ENCODE results near the gene FBXO42.
A peak's percentile ranks its signal among the peaks of the same experiment; 100 is the strongest.

FBXO42 gene

GRCh38 chr1:16351994-16352841 lies at the start of gene FBXO42:
Gene FBXO42 (minus strand): TSS chr1:16352480. CDS start chr1:16315418, 37,062 bp downstream.
- DNase-seq (ENCODE audit: insufficient read length, low spot score): peak; percentile 89
- FAIRE-seq: peak; percentile 85

- FAIRE-seq (no peak), DNase-seq (ENCODE audit: insufficient read length, low spot score) (no peak)
Observed at GRCh38 chr1:16398371-16398953, 46.2 kb upstream of the FBXO42 start.

GRCh38 chr1:16397120-16397519 lies 44.8 kb upstream of the FBXO42 start:
- FAIRE-seq: no peak

GRCh38 chr1:16396591-16396990 lies 44.3 kb upstream of the FBXO42 start:
- no peak for DNase-seq (ENCODE audit: insufficient read length, low spot score)
- no peak for FAIRE-seq

More at GRCh38 chr1:16397120-16397519, 44.8 kb upstream of the FBXO42 start:
- no peak for DNase-seq (ENCODE audit: insufficient read length, low spot score)

GRCh38 chr1:16394977-16395376 lies 42.7 kb upstream of the FBXO42 start:
- no peak for DNase-seq (ENCODE audit: insufficient read length, low spot score)
- no peak for FAIRE-seq

GRCh38 chr1:16393570-16394521 lies 41.6 kb upstream of the FBXO42 start:
- no peak for FAIRE-seq

DNA sequence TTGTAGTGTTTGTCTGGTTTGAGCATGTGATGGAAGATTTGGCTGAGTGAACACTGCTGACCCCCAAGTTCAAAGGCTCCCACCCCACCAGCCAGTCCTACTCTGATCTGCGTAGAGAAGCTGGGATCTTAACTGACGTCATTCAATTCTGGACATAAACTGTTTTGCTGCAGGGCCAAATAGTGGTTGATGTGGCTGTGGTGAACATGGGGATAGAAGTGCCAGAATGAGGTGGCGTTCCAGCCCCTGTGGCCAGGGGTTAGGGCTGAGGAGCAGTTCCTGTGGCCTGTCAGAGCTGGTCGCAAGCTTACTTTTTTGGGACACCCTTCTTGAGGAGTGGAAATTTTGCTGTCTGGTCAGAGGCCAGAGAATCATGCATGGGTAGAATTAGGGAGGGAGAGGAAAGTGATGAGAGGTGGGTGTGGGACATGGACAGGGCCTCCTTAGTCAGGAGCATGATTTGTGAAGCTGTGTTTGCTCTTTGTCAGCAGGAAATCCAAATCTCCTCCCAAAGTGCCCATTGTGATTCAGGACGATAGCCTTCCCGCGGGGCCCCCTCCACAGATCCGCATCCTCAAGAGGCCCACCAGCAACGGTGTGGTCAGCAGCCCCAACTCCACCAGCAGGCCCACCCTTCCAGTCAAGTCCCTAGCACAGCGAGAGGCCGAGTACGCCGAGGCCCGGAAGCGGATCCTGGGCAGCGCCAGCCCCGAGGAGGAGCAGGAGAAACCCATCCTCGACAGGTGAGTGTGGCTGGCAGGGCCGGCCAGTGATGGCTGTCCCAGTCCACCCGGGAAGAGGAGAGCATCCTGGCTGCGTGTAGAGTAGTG lies 40.7 kb upstream of the FBXO42 start:
- FAIRE-seq: no peak
- DNase-seq (ENCODE audit: insufficient read length, low spot score): no peak

More at GRCh38 chr1:16393570-16394521, 41.6 kb upstream of the FBXO42 start:
- no peak for DNase-seq (ENCODE audit: insufficient read length, low spot score)

DNA sequence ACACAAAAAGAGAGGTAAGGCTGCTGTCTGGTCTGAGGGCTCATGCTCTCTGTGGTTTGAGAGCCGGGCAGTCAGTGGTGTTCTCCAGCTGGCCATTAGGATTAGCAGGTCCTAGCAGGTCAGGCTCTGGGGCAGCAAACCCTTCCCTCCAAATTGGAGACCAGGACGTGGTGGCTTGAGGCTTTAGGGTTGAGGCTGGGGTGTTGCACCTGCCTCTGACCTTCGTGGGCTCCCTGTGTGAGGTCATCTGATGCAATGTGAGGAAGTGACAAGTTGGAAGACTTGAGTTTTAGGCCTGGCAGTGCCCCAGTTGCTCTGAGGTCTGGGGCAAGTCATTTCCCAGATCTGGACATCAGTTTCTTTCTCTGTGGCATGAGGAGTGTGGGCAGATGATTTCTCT lies 39.1 kb upstream of the FBXO42 start:
- FAIRE-seq (no peak), DNase-seq (ENCODE audit: insufficient read length, low spot score) (no peak)

- DNase-seq (ENCODE audit: insufficient read length, low spot score) (no peak), FAIRE-seq (peak; percentile 86)
Observed at GRCh38 chr1:16387201-16388188, 35.2 kb upstream of the FBXO42 start.

GRCh38 chr1:16386454-16387113 lies 34.3 kb upstream of the FBXO42 start:
- FAIRE-seq: no peak
- no peak for DNase-seq (ENCODE audit: insufficient read length, low spot score)

DNA sequence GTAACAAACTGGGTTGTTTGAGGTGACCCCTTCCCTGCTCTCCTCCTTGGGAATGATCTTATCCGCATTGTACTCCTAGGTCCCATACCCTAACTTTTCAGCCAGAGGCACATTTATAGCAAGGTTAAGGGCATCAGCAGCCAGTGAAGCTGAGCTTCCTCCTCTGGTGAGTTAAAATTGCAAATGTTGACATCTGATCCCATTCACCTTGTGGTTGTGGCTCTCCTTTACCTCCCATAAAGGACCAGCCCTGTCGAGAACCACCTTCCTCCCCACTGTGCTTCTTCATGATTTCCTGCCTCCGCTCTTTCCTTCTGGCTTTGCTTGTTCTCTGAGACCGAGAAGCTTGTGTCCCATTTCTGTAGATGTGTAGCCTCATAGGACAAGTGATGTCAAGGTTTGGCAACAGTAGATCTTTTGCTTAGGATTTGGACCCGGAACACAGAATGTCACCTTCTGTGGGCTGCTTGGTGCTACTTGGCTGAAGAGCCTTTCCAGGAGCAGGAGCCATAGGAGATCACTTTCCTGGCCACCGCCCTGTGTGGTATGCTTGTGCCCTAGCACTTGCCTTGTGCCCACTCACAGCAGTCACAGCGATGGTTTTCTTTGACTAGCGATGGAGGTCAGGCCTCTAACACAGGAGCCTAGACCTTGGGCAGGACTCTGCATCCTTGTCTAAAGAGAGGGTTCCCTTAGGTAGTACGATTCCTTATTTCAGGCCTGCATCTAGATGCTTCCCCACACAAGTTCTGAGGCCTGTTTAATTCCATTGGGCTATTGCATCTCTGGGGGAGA lies 33.6 kb upstream of the FBXO42 start:
- no peak for DNase-seq (ENCODE audit: insufficient read length, low spot score)
- FAIRE-seq: no peak

DNA sequence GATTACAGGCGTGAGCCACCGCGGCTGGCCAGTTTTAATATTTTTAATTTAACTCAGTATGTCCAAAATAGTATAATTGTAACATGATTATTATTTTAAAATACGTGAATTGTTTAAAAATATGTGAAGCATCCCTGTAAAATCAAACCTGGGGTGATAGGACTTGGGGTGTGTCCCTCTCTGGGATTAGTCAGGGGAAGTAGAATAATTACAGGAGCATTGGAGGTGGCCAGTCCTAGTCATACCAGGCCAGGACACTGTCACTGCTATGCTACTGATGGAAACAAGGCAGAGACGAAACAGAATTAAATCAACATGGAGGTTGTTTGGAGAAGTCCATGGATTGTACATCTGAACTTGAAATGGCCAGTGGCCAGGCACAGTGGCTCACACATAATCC lies 31.6 kb upstream of the FBXO42 start:
- DNase-seq (ENCODE audit: insufficient read length, low spot score) (no peak), FAIRE-seq (no peak)

DNA sequence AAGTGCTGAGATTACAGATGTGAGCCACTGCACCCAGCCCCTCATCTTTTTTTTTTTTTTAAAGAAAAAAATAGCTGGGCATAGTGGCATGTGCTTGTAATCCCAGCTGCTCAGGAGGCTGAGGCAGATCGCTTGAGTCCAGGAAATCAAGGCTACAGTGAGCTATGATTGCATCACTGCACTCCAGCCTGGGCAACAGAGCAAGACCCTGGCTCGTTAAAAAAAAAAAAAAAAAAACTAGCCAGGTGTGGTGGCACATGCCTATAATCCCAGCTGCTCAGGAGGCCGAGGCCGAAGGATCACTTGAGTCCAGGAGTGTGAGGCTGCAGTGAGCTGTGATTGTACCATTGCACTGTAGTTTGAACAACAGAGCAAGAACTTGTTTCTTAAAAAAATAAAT lies 28.6 kb upstream of the FBXO42 start:
- DNase-seq (ENCODE audit: insufficient read length, low spot score) (no peak), FAIRE-seq (no peak)

- DNase-seq (ENCODE audit: insufficient read length, low spot score) (no peak), FAIRE-seq (no peak)
Observed at GRCh38 chr1:16378443-16378842, 26.2 kb upstream of the FBXO42 start.

- no peak for FAIRE-seq
- no peak for DNase-seq (ENCODE audit: insufficient read length, low spot score)
Observed at GRCh38 chr1:16376971-16377370, 24.7 kb upstream of the FBXO42 start.

GRCh38 chr1:16375521-16376340 lies 23.5 kb upstream of the FBXO42 start:
- DNase-seq (ENCODE audit: insufficient read length, low spot score) (no peak), FAIRE-seq (no peak)

GRCh38 chr1:16374266-16374665 lies 22.0 kb upstream of the FBXO42 start:
- FAIRE-seq (no peak), DNase-seq (ENCODE audit: insufficient read length, low spot score) (no peak)
